ENCODE measurements around the gene SUB1. TPM values are rescaled to one million over a fixed set of nuclear protein-coding genes. Genes with fewer than 3 reads are reported as not detected.

SUB1 gene
- polyA plus RNA-seq, 1 of the 3 experiments (the other 2 are of a cell fraction): 50.8 TPM

DNA sequence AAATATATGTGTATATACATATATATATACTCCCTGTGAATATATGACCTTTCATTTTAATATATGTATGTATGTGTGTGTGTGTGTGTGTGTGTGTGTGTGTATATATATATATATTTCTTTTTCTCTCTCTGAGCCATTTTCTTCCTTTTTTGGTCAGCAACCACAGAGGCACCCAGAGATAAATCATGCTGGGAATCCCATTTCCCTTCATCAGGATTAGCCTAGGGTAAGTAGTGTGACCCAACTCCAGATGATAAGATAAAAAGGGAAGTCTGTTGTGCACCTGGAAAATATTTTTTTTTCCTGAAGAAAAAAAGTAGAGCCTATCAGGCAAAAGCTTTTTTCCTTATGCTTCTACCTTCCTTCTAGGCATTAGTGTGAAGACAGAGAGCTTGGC is 25.4 kb upstream of the SUB1 start:
- H3K4me1 ChIP-seq (ENCODE audit: control insufficient read depth in 1 of 2, insufficient read depth in 2 of 2, low read depth in 1 of 2, low read length in 1 of 2): no peaks in the 10 kb centered on the region; a peak in 2 of 4 replicates
- H3K36me3 ChIP-seq (replicated peaks in 1 of 2; ENCODE audit: control insufficient read depth in 1 of 2, insufficient read depth in 2 of 2, low read length in 1 of 2): no peaks in the 10 kb centered on the region
- H2AFZ ChIP-seq (ENCODE audit: low read depth): no peak overlapping the region
- no peaks in the 10 kb centered on the region for H3K27me3 ChIP-seq (ENCODE audit: insufficient read depth)
- H4K20me1 ChIP-seq (ENCODE audit: insufficient read depth): no peaks in the 10 kb centered on the region
- H3K4me3 ChIP-seq (ENCODE audit: low read depth in 2 of 2, low read length in 1 of 2): no peak overlapping the region
- H3K9ac ChIP-seq: no peak overlapping the region
- POLR2A ChIA-PET: no interaction called here
- H3K9me3 ChIP-seq: no peaks in the 10 kb centered on the region
- no peak overlapping the region for H3K4me2 ChIP-seq
- no peaks in the 10 kb centered on the region for H3K79me2 ChIP-seq (ENCODE audit: insufficient read depth)
- H3K27ac ChIP-seq (ENCODE audit: low read depth in 2 of 2, low read length in 1 of 2): no peak overlapping the region
- TF ChIP-seq MEF2A (IDR thresholded peaks at IDR 0.05; ENCODE audit: borderline replicate concordance, low read depth): no peak
- peak in 1 of 2 experiments; percentile 22; a peak in 1 of 4 replicates for TF ChIP-seq EP300 (IDR thresholded peaks at IDR 0.05; ENCODE audit: borderline replicate concordance in 1 of 2, low read depth in 1 of 2, low read length in 1 of 2)
- no peaks in the 10 kb centered on the region for H3K9me2 ChIP-seq
- H3F3A ChIP-seq (replicated peaks; ENCODE audit: insufficient read depth): no peaks in the 10 kb centered on the region
- CTCF ChIA-PET: interaction anchor here (0.8 to 2.1 kb wide), 3 partner anchors 8 to 70 kb away, joined by 3 to 9 read pairs (median 7); no protein-coding TSS in a partner anchor
- DNase-seq: peak; percentile 40

DNA sequence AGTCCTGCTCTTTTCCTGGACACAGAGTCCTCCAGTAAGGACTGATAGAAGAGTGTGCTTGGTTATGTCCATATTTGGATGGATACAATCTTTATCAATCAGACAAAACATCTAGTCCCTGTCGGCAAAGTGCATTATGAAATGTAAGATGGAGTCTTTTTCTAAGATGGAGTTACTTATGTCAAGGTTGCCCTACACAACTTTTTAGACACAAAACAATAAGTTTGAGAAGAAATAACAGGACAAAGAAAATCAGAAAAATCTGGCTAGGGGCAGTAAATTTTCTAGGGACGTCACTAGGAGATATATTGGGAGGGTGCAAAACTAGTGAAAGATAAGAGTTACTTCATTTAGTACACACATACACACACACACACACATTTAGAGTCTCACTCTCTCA is 23.3 kb upstream of the SUB1 start:
- no peak overlapping the region for H3K27ac ChIP-seq (ENCODE audit: low read depth in 2 of 2, low read length in 1 of 2)
- H4K20me1 ChIP-seq (ENCODE audit: insufficient read depth): no peaks in the 10 kb centered on the region
- H3K27me3 ChIP-seq (ENCODE audit: insufficient read depth): no peaks in the 10 kb centered on the region
- no peak for DNase-seq
- no peaks in the 10 kb centered on the region for H3K36me3 ChIP-seq (replicated peaks in 1 of 2; ENCODE audit: control insufficient read depth in 1 of 2, insufficient read depth in 2 of 2, low read length in 1 of 2)
- CTCF ChIA-PET: interaction anchor here (1.1 to 1.2 kb wide), 2 partner anchors 28 to 56 kb away, joined by 3 to 4 read pairs; no protein-coding TSS in a partner anchor
- no peak overlapping the region for H3K4me2 ChIP-seq
- no peak overlapping the region for H3K4me3 ChIP-seq (ENCODE audit: low read depth in 2 of 2, low read length in 1 of 2)
- 91% methylated on average over 2 of the region's 2 CpGs for WGBS (ENCODE audit: low lambda C conversion rate)
- H3K4me1 ChIP-seq (ENCODE audit: control insufficient read depth in 1 of 2, insufficient read depth in 2 of 2, low read depth in 1 of 2, low read length in 1 of 2): no peaks in the 10 kb centered on the region; a peak in 2 of 4 replicates
- no peaks in the 10 kb centered on the region for H3K9me3 ChIP-seq
- no peaks in the 10 kb centered on the region for H3K79me2 ChIP-seq (ENCODE audit: insufficient read depth)
- no peak overlapping the region for H3K9ac ChIP-seq
- POLR2A ChIA-PET: interaction anchor here (0.5 kb wide), 1 partner anchor 28 kb away, joined by 4 read pairs; no protein-coding TSS in a partner anchor
- H2AFZ ChIP-seq (ENCODE audit: low read depth): no peak overlapping the region
- H3F3A ChIP-seq (replicated peaks; ENCODE audit: insufficient read depth): no peaks in the 10 kb centered on the region
- TF ChIP-seq TEAD4 (IDR thresholded peaks at IDR 0.05; ENCODE audit: borderline replicate concordance, insufficient read depth): no peak
- TF ChIP-seq RFX5 (IDR thresholded peaks at IDR 0.05; ENCODE audit: low read length): no peak
- TF ChIP-seq, protein P1, sequence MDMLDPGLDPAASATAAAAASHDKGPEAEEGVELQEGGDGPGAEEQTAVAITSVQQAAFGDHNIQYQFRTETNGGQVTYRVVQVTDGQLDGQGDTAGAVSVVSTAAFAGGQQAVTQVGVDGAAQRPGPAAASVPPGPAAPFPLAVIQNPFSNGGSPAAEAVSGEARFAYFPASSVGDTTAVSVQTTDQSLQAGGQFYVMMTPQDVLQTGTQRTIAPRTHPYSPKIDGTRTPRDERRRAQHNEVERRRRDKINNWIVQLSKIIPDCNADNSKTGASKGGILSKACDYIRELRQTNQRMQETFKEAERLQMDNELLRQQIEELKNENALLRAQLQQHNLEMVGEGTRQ (IDR thresholded peaks at IDR 0.05; ENCODE audit: borderline replicate concordance, low read depth, low read length): no peak
- no peak for TF ChIP-seq CHD2 (IDR thresholded peaks at IDR 0.05; ENCODE audit: low read length, partially characterized antibody)
- TF ChIP-seq ZBTB33 (IDR thresholded peaks at IDR 0.05; ENCODE audit: borderline replicate concordance, low read depth): no peak
- no peak for TF ChIP-seq NFIC (IDR thresholded peaks at IDR 0.05; ENCODE audit: borderline replicate concordance)
- no peak for TF ChIP-seq RCOR1 (IDR thresholded peaks at IDR 0.05; ENCODE audit: low read length)
- TF ChIP-seq EZH2phosphoT487 (IDR thresholded peaks at IDR 0.05; ENCODE audit: borderline replicate concordance, low read depth): no peak
- H3K9me2 ChIP-seq: no peaks in the 10 kb centered on the region
